Measurements from ENCODE around the gene GAN.

DNA sequence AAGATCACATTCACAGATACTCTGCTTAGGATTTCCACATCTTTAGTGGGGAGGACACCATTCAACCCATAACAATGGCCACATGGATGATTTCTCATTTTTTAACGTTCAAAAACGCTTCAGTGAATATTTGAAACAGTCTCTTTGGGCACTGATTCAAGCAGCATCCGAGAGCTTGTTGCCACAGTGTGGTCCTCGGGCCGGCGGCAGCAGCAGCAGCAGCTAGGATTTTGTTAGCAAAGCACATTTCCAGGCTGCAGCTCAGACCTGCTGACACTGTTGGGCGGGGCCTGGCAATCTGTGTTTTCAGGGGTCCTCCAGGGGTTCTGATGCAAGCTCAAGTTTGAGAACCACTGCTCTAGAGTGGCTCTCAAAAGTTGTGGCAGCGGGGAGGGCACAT lies 102.0 kb downstream of the GAN start:
- TF ChIP-seq, protein P1, sequence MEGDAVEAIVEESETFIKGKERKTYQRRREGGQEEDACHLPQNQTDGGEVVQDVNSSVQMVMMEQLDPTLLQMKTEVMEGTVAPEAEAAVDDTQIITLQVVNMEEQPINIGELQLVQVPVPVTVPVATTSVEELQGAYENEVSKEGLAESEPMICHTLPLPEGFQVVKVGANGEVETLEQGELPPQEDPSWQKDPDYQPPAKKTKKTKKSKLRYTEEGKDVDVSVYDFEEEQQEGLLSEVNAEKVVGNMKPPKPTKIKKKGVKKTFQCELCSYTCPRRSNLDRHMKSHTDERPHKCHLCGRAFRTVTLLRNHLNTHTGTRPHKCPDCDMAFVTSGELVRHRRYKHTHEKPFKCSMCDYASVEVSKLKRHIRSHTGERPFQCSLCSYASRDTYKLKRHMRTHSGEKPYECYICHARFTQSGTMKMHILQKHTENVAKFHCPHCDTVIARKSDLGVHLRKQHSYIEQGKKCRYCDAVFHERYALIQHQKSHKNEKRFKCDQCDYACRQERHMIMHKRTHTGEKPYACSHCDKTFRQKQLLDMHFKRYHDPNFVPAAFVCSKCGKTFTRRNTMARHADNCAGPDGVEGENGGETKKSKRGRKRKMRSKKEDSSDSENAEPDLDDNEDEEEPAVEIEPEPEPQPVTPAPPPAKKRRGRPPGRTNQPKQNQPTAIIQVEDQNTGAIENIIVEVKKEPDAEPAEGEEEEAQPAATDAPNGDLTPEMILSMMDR (conservative IDR thresholded peaks at IDR 0.05; ENCODE audit: low read depth, low read length), result no peak
- no peak for TF ChIP-seq EZH2 (IDR thresholded peaks at IDR 0.05; ENCODE audit: low read length, unreplicated experiment)
